ENCODE measurements around the gene ATP2B2. TPM values are rescaled to one million over a fixed set of nuclear protein-coding genes. Genes with fewer than 3 reads are reported as not detected.

ATP2B2 gene
- total RNA-seq, 1 donor from 2014 or later = 0.13 TPM

GRCh38 chr3:10330319-10330718 is 175.1 kb downstream of the ATP2B2 start:
- DNase-seq (ENCODE audit: extremely low spot score, unreplicated experiment) = no peak
- Mint-ChIP-seq H3K4me1 (ENCODE audit: unreplicated experiment) (no peaks in the 10 kb centered on the region), H3K9me3 (ENCODE audit: unreplicated experiment) (no peaks in the 10 kb centered on the region), H3K27me3 (ENCODE audit: unreplicated experiment) (peaks cover 74% of the 10 kb centered on the region), H3K27ac (ENCODE audit: unreplicated experiment) (no peak overlapping the region), H3K4me3 (ENCODE audit: unreplicated experiment) (no peak overlapping the region), H3K36me3 (ENCODE audit: unreplicated experiment) (no peaks in the 10 kb centered on the region)
- TF ChIP-seq, protein P1, sequence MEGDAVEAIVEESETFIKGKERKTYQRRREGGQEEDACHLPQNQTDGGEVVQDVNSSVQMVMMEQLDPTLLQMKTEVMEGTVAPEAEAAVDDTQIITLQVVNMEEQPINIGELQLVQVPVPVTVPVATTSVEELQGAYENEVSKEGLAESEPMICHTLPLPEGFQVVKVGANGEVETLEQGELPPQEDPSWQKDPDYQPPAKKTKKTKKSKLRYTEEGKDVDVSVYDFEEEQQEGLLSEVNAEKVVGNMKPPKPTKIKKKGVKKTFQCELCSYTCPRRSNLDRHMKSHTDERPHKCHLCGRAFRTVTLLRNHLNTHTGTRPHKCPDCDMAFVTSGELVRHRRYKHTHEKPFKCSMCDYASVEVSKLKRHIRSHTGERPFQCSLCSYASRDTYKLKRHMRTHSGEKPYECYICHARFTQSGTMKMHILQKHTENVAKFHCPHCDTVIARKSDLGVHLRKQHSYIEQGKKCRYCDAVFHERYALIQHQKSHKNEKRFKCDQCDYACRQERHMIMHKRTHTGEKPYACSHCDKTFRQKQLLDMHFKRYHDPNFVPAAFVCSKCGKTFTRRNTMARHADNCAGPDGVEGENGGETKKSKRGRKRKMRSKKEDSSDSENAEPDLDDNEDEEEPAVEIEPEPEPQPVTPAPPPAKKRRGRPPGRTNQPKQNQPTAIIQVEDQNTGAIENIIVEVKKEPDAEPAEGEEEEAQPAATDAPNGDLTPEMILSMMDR (IDR thresholded peaks at IDR 0.05) = no peak

GRCh38 chr3:10329495-10330015 is 175.8 kb downstream of the ATP2B2 start:
- Mint-ChIP-seq H3K27ac (ENCODE audit: unreplicated experiment) (no peak overlapping the region), H3K27me3 (ENCODE audit: unreplicated experiment) (peaks cover 81% of the 10 kb centered on the region), H3K36me3 (ENCODE audit: unreplicated experiment) (no peaks in the 10 kb centered on the region), H3K4me1 (ENCODE audit: unreplicated experiment) (no peaks in the 10 kb centered on the region), H3K9me3 (ENCODE audit: unreplicated experiment) (no peaks in the 10 kb centered on the region), H3K4me3 (ENCODE audit: unreplicated experiment) (no peak overlapping the region)
- DNase-seq (ENCODE audit: extremely low spot score, unreplicated experiment) = no peak
- TF ChIP-seq, protein P1 (IDR thresholded peaks at IDR 0.05) = no peak

- TF ChIP-seq, protein P1 (IDR thresholded peaks at IDR 0.05) = no peak
- Mint-ChIP-seq H3K36me3 (ENCODE audit: unreplicated experiment) (no peaks in the 10 kb centered on the region), H3K4me3 (ENCODE audit: unreplicated experiment) (no peak overlapping the region), H3K9me3 (ENCODE audit: unreplicated experiment) (no peaks in the 10 kb centered on the region), H3K4me1 (ENCODE audit: unreplicated experiment) (no peaks in the 10 kb centered on the region), H3K27ac (ENCODE audit: unreplicated experiment) (no peak overlapping the region), H3K27me3 (ENCODE audit: unreplicated experiment) (peaks cover 79% of the 10 kb centered on the region)
- no peak for DNase-seq (ENCODE audit: extremely low spot score, unreplicated experiment)
Observed at GRCh38 chr3:10328460-10329071, 176.8 kb downstream of the ATP2B2 start.

DNA sequence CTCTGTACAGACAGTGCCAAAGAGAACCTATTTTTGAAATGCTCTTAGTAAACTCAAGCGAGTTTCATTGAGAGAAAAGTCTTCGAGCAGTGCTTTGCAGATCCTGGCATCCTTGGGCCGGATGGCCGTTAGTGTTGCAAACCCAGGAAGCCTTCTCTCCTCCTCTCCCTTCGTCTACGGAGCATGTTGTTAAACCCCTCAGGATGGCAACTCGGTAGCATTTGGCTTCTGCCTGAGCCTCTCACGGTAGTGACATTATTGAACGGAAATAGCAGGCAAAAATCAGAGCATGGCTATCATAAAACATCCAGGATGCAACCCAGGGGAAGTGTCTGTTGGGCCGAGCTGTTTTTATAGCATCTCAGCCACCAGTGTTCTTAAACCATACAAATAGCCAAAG is 177.8 kb downstream of the ATP2B2 start:
- TF ChIP-seq, protein P1 (IDR thresholded peaks at IDR 0.05) = no peak
- Mint-ChIP-seq H3K27me3 (ENCODE audit: unreplicated experiment) (peaks cover 75% of the 10 kb centered on the region), H3K4me1 (ENCODE audit: unreplicated experiment) (no peaks in the 10 kb centered on the region), H3K27ac (ENCODE audit: unreplicated experiment) (no peak overlapping the region), H3K4me3 (ENCODE audit: unreplicated experiment) (no peak overlapping the region), H3K36me3 (ENCODE audit: unreplicated experiment) (no peaks in the 10 kb centered on the region), H3K9me3 (ENCODE audit: unreplicated experiment) (no peaks in the 10 kb centered on the region)
- no peak for DNase-seq (ENCODE audit: extremely low spot score, unreplicated experiment)

DNA sequence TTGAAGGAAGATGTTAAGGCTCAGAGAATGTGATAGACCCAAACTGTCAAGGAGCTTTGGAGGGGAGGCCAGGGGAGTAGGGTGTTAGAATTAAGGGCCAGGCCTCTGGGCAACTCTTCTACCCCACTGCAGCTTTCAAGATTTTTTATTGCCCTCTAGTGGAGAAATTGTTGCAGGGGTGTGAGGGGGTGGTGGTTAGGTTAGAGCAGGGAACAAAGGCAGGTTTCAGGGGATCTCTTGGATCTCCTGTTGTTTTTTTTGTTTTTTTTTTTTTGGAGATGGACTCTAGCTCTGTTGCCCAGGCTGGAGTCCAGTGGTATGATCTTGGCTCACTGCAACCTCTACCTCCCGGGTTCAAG is 183.1 kb downstream of the ATP2B2 start:
- Mint-ChIP-seq H3K4me1 (ENCODE audit: unreplicated experiment) (peaks cover 18% of the 10 kb centered on the region), H3K27me3 (ENCODE audit: unreplicated experiment) (peaks cover 32% of the 10 kb centered on the region), H3K27ac (ENCODE audit: unreplicated experiment) (no peak overlapping the region), H3K9me3 (ENCODE audit: unreplicated experiment) (no peaks in the 10 kb centered on the region), H3K36me3 (ENCODE audit: unreplicated experiment) (peaks cover 9% of the 10 kb centered on the region), H3K4me3 (ENCODE audit: unreplicated experiment) (no peak overlapping the region)
- TF ChIP-seq, protein P1 (IDR thresholded peaks at IDR 0.05) = peak; percentile 30
- no peak for DNase-seq (ENCODE audit: extremely low spot score, unreplicated experiment)
